Liver (tissue), 3 donors: ENCODE data around the gene ELK4.

Experiments used
- HNF4A ChIP-seq, 2 donors: conservative IDR thresholded peaks; 2 replicates each; pipeline ENCODE4 v1.6.1; 2016; ENCODE audit warnings: antibody characterized with exemption in 2 of 2, mild to moderate bottlenecking in 2 of 2
- HNF4G ChIP-seq: IDR thresholded peaks from 2 replicates; pipeline ENCODE4 v1.6.1; 2016; ENCODE audit warnings: antibody characterized with exemption
- RAD21 ChIP-seq, 2 donors: IDR thresholded peaks; 2 replicates each; pipeline ENCODE4 v1.6.1; 2016; ENCODE audit warnings: antibody characterized with exemption in 2 of 2, mild to moderate bottlenecking in 2 of 2
- SP1 ChIP-seq: IDR thresholded peaks from 2 replicates; pipeline ENCODE4 v1.6.1; 2018; ENCODE audit warnings: antibody characterized with exemption, mild to moderate bottlenecking
- TAF1 ChIP-seq: conservative IDR thresholded peaks from 2 replicates; pipeline ENCODE4 v1.6.1; 2016; ENCODE audit warnings: antibody characterized with exemption, mild to moderate bottlenecking
- YY1 ChIP-seq: IDR thresholded peaks from 2 replicates; pipeline ENCODE4 v1.6.1; 2016; ENCODE audit warnings: antibody characterized with exemption, mild to moderate bottlenecking
- TF ChIP-seq, protein P1 (sequence below): fragments of 150-350 bp; IDR thresholded peaks from 2 replicates; pipeline ENCODE4 v1.5.1; 2017; ENCODE audit warnings: improper control_type of control experiment, low read depth, low read length; ENCODE audit not compliant: missing input control
- TF ChIP-seq, protein P2 (sequence below): IDR thresholded peaks from 2 replicates; pipeline ENCODE4 v1.6.1; 2016; ENCODE audit warnings: antibody characterized with exemption
- donor health status: healthy.
- donor health status: healthy.

DNA sequence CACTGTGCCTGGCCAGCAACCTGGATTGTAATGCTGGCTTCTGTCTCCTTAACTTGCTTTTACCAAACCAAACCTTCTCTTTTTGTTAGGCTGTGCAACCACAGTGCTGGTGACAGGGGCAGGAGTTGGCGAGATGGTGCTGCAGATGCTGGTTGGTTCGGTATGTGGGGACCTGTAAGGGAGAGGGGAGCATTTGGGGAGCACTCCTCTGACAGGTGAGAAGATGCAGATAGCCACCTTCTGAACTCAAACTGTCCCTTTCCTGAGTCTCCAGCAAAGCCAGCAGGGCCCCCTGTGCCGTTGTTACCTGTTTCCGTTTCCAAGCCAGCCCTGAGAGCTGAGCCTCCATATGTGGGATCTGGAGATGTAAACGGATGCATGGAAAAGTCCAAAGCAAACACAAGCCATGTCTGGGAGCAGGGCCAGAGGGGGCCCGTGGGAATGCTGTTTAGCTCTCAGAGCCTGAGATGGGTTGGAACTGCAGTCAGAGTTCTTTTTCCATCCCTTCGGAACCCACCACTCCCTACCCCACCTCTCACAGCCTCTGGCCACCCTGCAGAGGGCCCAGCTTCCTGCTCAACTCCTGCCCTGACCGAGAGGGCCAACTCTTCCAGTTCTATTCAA, 34.0 kb downstream of the ELK4 start:
- no peak for TF ChIP-seq HNF4G
- TF ChIP-seq YY1 = no peak
- no peak for TF ChIP-seq RAD21 (IDR thresholded peaks at IDR 0.05)
- TF ChIP-seq, protein P1, sequence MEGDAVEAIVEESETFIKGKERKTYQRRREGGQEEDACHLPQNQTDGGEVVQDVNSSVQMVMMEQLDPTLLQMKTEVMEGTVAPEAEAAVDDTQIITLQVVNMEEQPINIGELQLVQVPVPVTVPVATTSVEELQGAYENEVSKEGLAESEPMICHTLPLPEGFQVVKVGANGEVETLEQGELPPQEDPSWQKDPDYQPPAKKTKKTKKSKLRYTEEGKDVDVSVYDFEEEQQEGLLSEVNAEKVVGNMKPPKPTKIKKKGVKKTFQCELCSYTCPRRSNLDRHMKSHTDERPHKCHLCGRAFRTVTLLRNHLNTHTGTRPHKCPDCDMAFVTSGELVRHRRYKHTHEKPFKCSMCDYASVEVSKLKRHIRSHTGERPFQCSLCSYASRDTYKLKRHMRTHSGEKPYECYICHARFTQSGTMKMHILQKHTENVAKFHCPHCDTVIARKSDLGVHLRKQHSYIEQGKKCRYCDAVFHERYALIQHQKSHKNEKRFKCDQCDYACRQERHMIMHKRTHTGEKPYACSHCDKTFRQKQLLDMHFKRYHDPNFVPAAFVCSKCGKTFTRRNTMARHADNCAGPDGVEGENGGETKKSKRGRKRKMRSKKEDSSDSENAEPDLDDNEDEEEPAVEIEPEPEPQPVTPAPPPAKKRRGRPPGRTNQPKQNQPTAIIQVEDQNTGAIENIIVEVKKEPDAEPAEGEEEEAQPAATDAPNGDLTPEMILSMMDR = no peak
- TF ChIP-seq HNF4A (conservative IDR thresholded peaks at IDR 0.05) = no peak
- no peak for TF ChIP-seq TAF1
- TF ChIP-seq, protein P2, sequence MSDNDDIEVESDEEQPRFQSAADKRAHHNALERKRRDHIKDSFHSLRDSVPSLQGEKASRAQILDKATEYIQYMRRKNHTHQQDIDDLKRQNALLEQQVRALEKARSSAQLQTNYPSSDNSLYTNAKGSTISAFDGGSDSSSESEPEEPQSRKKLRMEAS = no peak
- no peak for TF ChIP-seq SP1
